ENCODE measurements around the gene CTH. TPM values are rescaled to one million over a fixed set of nuclear protein-coding genes. Genes with fewer than 3 reads are reported as not detected.
"Not testable (repeated sequence)": the region's sequence is repeated elsewhere in the genome, so short reads cannot be mapped to it uniquely, and the experiment has no call there.

The CTH gene
- total RNA-seq, 1 experiment from 2014 or later: 15.9 TPM

- H3K9me3 Mint-ChIP-seq (ENCODE audit: low read depth, unreplicated experiment): no peaks in the 10 kb centered on the region
- intact Hi-C loops (cut with micrococcal nuclease; ENCODE audit: unreplicated experiment): no loop called here
- H3K4me1 Mint-ChIP-seq (ENCODE audit: low read depth, unreplicated experiment): no peaks in the 10 kb centered on the region
- no peak overlapping the region for H3K27ac Mint-ChIP-seq (ENCODE audit: unreplicated experiment)
- no TSS peak for BruUV-seq (replicated peaks)
- TF ChIP-seq CTCF (IDR thresholded peaks at IDR 0.05; ENCODE audit: unreplicated experiment): no peak
- H3K36me3 Mint-ChIP-seq (ENCODE audit: insufficient read depth, unreplicated experiment): no peaks in the 10 kb centered on the region
- no peaks in the 10 kb centered on the region for H3K27me3 Mint-ChIP-seq (ENCODE audit: unreplicated experiment)
- no peak overlapping the region for H3K4me3 Mint-ChIP-seq (ENCODE audit: low read depth, unreplicated experiment)
- CTCF ChIA-PET: no interaction called here
- DNase-seq: no peak
Measured at GRCh38 chr1:70467531-70467930, 56.5 kb downstream of the CTH start.

GRCh38 chr1:70468180-70468579, 57.1 kb downstream of the CTH start:
- no peaks in the 10 kb centered on the region for H3K36me3 Mint-ChIP-seq (ENCODE audit: insufficient read depth, unreplicated experiment)
- no peaks in the 10 kb centered on the region for H3K4me1 Mint-ChIP-seq (ENCODE audit: low read depth, unreplicated experiment)
- no peak overlapping the region for H3K4me3 Mint-ChIP-seq (ENCODE audit: low read depth, unreplicated experiment)
- no peak overlapping the region for H3K27ac Mint-ChIP-seq (ENCODE audit: unreplicated experiment)
- TF ChIP-seq CTCF (IDR thresholded peaks at IDR 0.05; ENCODE audit: unreplicated experiment): no peak
- H3K9me3 Mint-ChIP-seq (ENCODE audit: low read depth, unreplicated experiment): no peaks in the 10 kb centered on the region
- DNase-seq: no peak
- intact Hi-C loops (cut with micrococcal nuclease; ENCODE audit: unreplicated experiment): no loop called here
- CTCF ChIA-PET: no interaction called here
- H3K27me3 Mint-ChIP-seq (ENCODE audit: unreplicated experiment): no peaks in the 10 kb centered on the region
- no TSS peak for BruUV-seq (replicated peaks)

GRCh38 chr1:70469184-70469583, 58.1 kb downstream of the CTH start:
- H3K4me1 Mint-ChIP-seq (ENCODE audit: low read depth, unreplicated experiment); H3K27ac Mint-ChIP-seq (ENCODE audit: unreplicated experiment); H3K4me3 Mint-ChIP-seq (ENCODE audit: low read depth, unreplicated experiment); H3K36me3 Mint-ChIP-seq (ENCODE audit: insufficient read depth, unreplicated experiment); CTCF ChIA-PET; H3K27me3 Mint-ChIP-seq (ENCODE audit: unreplicated experiment); intact Hi-C loops (cut with micrococcal nuclease; ENCODE audit: unreplicated experiment); DNase-seq; BruUV-seq (replicated peaks); H3K9me3 Mint-ChIP-seq (ENCODE audit: low read depth, unreplicated experiment): not testable (repeated sequence)

- BruUV-seq (replicated peaks): no TSS peak
- Mint-ChIP-seq H3K27ac (ENCODE audit: unreplicated experiment) (no peak overlapping the region), H3K4me3 (ENCODE audit: low read depth, unreplicated experiment) (no peak overlapping the region), H3K36me3 (ENCODE audit: insufficient read depth, unreplicated experiment) (no peaks in the 10 kb centered on the region), H3K9me3 (ENCODE audit: low read depth, unreplicated experiment) (no peaks in the 10 kb centered on the region), H3K27me3 (ENCODE audit: unreplicated experiment) (no peaks in the 10 kb centered on the region), H3K4me1 (ENCODE audit: low read depth, unreplicated experiment) (no peaks in the 10 kb centered on the region)
- CTCF ChIA-PET: interaction anchor here (0.6 kb wide), 1 partner anchor 114 kb away, joined by 3 read pairs; no protein-coding TSS in a partner anchor
- TF ChIP-seq CTCF (IDR thresholded peaks at IDR 0.05; ENCODE audit: unreplicated experiment): no peak
- intact Hi-C loops (cut with micrococcal nuclease; ENCODE audit: unreplicated experiment): no loop called here
- no peak for DNase-seq
Measured at GRCh38 chr1:70475023-70475422, 64.0 kb downstream of the CTH start.

GRCh38 chr1:70477090-70477489, 66.0 kb downstream of the CTH start:
- Mint-ChIP-seq H3K4me3 (ENCODE audit: low read depth, unreplicated experiment) (no peak overlapping the region), H3K27me3 (ENCODE audit: unreplicated experiment) (no peaks in the 10 kb centered on the region), H3K27ac (ENCODE audit: unreplicated experiment) (no peak overlapping the region), H3K9me3 (ENCODE audit: low read depth, unreplicated experiment) (no peaks in the 10 kb centered on the region), H3K36me3 (ENCODE audit: insufficient read depth, unreplicated experiment) (no peaks in the 10 kb centered on the region), H3K4me1 (ENCODE audit: low read depth, unreplicated experiment) (no peaks in the 10 kb centered on the region)
- intact Hi-C loops (cut with micrococcal nuclease; ENCODE audit: unreplicated experiment): no loop called here
- TF ChIP-seq CTCF (IDR thresholded peaks at IDR 0.05; ENCODE audit: unreplicated experiment): no peak
- BruUV-seq (replicated peaks): no TSS peak
- CTCF ChIA-PET: interaction anchor here (0.7 to 0.8 kb wide), 2 partner anchors 14 to 241 kb away, joined by 3 to 4 read pairs; no protein-coding TSS in a partner anchor
- DNase-seq: no peak

- CTCF ChIA-PET; BruUV-seq (replicated peaks); intact Hi-C loops (cut with micrococcal nuclease; ENCODE audit: unreplicated experiment); H3K27me3 Mint-ChIP-seq (ENCODE audit: unreplicated experiment); H3K27ac Mint-ChIP-seq (ENCODE audit: unreplicated experiment); DNase-seq; H3K4me1 Mint-ChIP-seq (ENCODE audit: low read depth, unreplicated experiment); H3K36me3 Mint-ChIP-seq (ENCODE audit: insufficient read depth, unreplicated experiment); H3K9me3 Mint-ChIP-seq (ENCODE audit: low read depth, unreplicated experiment); H3K4me3 Mint-ChIP-seq (ENCODE audit: low read depth, unreplicated experiment): not testable (repeated sequence)
Measured at GRCh38 chr1:70477905-70478304, 66.8 kb downstream of the CTH start.

Measured in Calu3 (cell line).